DND-41 (cell line): ENCODE results near the gene IBA57.
A peak's percentile ranks its signal among the peaks of the same experiment; 100 is the strongest.

Experiments
- ATAC-seq: fragments of 200-7000 bp; cut with Tn5 transposase; 3 replicates; pipeline ENCODE4 v1.9.1; 2021; ENCODE audit warnings: low read depth; ENCODE audit not compliant: insufficient read depth
- DNase-seq: peaks from one replicate; pipeline ENCODE4 v3.0.0-alpha.2; 2020
- H2AFZ ChIP-seq: 2 replicates; pipeline ENCODE4 v1.6.0; 2012; ENCODE audit warnings: low read depth, low read length
- H3K27ac ChIP-seq: 2 replicates; pipeline ENCODE4 v1.5.1; 2012; ENCODE audit warnings: low read length, inconsistent platforms
- H3K27me3 ChIP-seq: fragments of 200-600 bp; sonication (generic); 2 replicates; pipeline ENCODE4 v1.6.0; 2012; ENCODE audit warnings: low read length, mild to moderate bottlenecking, inconsistent platforms; ENCODE audit not compliant: insufficient read depth, poor library complexity
- H3K36me3 ChIP-seq: 2 replicates; pipeline ENCODE4 v1.5.1; 2012; ENCODE audit warnings: low read length, inconsistent platforms; ENCODE audit not compliant: insufficient read depth
- H3K4me1 ChIP-seq: 2 replicates; pipeline ENCODE4 v1.5.1; 2012; ENCODE audit warnings: mild to moderate bottlenecking, low read length; ENCODE audit not compliant: insufficient read depth
- H3K4me2 ChIP-seq: 2 replicates; pipeline ENCODE4 v1.6.0; 2012; ENCODE audit warnings: mild to moderate bottlenecking, moderate library complexity, low read length, inconsistent platforms; ENCODE audit not compliant: insufficient read depth
- H3K4me3 ChIP-seq, 2 experiments: fragments of 200-600 bp in 1 of 2; shearing (Covaris generic) in 1 of 2; 2 replicates each; pipeline ENCODE4 v1.5.1; 2012 to 2016; ENCODE audit warnings: inconsistent platforms in 2 of 2, low read length in 2 of 2, mild to moderate bottlenecking in 2 of 2, low read depth in 1 of 2, moderate library complexity in 1 of 2
- H3K79me2 ChIP-seq: 2 replicates; pipeline ENCODE4 v1.6.0; 2012; ENCODE audit warnings: low read length, inconsistent platforms; ENCODE audit not compliant: insufficient read depth
- H3K9ac ChIP-seq: 2 replicates; pipeline ENCODE4 v1.6.0; 2012; ENCODE audit warnings: low read depth, mild to moderate bottlenecking, inconsistent platforms, low read length, moderate library complexity
- H3K9me3 ChIP-seq: 2 replicates; pipeline ENCODE4 v1.5.1; 2012; ENCODE audit warnings: low read length, moderate library complexity, mild to moderate bottlenecking, inconsistent platforms; ENCODE audit not compliant: insufficient read depth, severe bottlenecking
- H4K20me1 ChIP-seq: 2 replicates; pipeline ENCODE4 v1.6.0; 2012; ENCODE audit warnings: low read length; ENCODE audit not compliant: insufficient read depth
- CTCF ChIP-seq: IDR thresholded peaks from 2 replicates; pipeline ENCODE4 v1.5.1; 2012; ENCODE audit warnings: borderline replicate concordance, low read length, moderate library complexity, mild to moderate bottlenecking; ENCODE audit not compliant: poor library complexity, severe bottlenecking; ENCODE audit errors: extremely low read depth
- EZH2 ChIP-seq: IDR thresholded peaks from 3 replicates; pipeline ENCODE4 v1.6.1; 2012; ENCODE audit warnings: borderline replicate concordance, low read depth, mild to moderate bottlenecking, moderate library complexity, low read length, inconsistent platforms; ENCODE audit not compliant: severe bottlenecking

IBA57 gene

GRCh38 chr1:228144993-228145343, 20.6 kb upstream of the IBA57 start:
- ATAC-seq (no peak), DNase-seq (no peak)
- Histone ChIP-seq H2AFZ (no peak overlapping the region), H3K79me2 (peaks cover 74% of the 10 kb centered on the region), H3K4me2 (no peak overlapping the region), H3K9me3 (no peaks in the 10 kb centered on the region), H3K4me1 (peaks cover 39% of the 10 kb centered on the region), H3K27me3 (no peaks in the 10 kb centered on the region), H3K9ac (peak overlapping the region; percentile 8; the same call in 1 of the 2 replicates), H3K36me3 (peaks cover 89% of the 10 kb centered on the region), H3K4me3 (no peak overlapping the region), H4K20me1 (peaks cover 89% of the 10 kb centered on the region), H3K27ac (no peak overlapping the region)
- TF ChIP-seq EZH2 (no peak), CTCF (no peak)

- Histone ChIP-seq H3K4me2 (no peak overlapping the region), H3K27me3 (no peaks in the 10 kb centered on the region), H3K9ac (no peak overlapping the region), H3K4me3 (no peak overlapping the region), H3K9me3 (no peaks in the 10 kb centered on the region), H3K79me2 (peaks cover 67% of the 10 kb centered on the region), H3K36me3 (peaks cover 84% of the 10 kb centered on the region), H2AFZ (no peak overlapping the region), H3K27ac (no peak overlapping the region), H4K20me1 (peaks cover 91% of the 10 kb centered on the region), H3K4me1 (peaks cover 37% of the 10 kb centered on the region)
- DNase-seq = no peak
- ATAC-seq = no peak
- TF ChIP-seq EZH2 (no peak), CTCF (no peak)
Measured at GRCh38 chr1:228145463-228146416, 19.9 kb upstream of the IBA57 start.

- Histone ChIP-seq H3K27ac (no peak overlapping the region), H3K4me2 (no peak overlapping the region)
Measured at GRCh38 chr1:228146417-228147150, 19.0 kb upstream of the IBA57 start.

More at GRCh38 chr1:228146417-228147150, 19.0 kb upstream of the IBA57 start:
- ATAC-seq (no peak), DNase-seq (no peak)
- peaks cover 76% of the 10 kb centered on the region for H3K36me3 ChIP-seq
- no peak for TF ChIP-seq CTCF
- no peak for TF ChIP-seq EZH2
- peaks cover 59% of the 10 kb centered on the region for H3K79me2 ChIP-seq
- peaks cover 91% of the 10 kb centered on the region for H4K20me1 ChIP-seq
- no peak overlapping the region for H3K9ac ChIP-seq
- H3K4me3 ChIP-seq = no peak overlapping the region
- peaks cover 30% of the 10 kb centered on the region for H3K4me1 ChIP-seq
- H3K27me3 ChIP-seq = no peaks in the 10 kb centered on the region
- H2AFZ ChIP-seq = no peak overlapping the region
- no peaks in the 10 kb centered on the region for H3K9me3 ChIP-seq
